Measurements from ENCODE around the gene OR5K4. TPM values are rescaled to one million over a fixed set of nuclear protein-coding genes. Genes with fewer than 3 reads are reported as not detected.

The OR5K4 gene
- total RNA-seq, 4 donors from 2014 or later = not detected

DNA sequence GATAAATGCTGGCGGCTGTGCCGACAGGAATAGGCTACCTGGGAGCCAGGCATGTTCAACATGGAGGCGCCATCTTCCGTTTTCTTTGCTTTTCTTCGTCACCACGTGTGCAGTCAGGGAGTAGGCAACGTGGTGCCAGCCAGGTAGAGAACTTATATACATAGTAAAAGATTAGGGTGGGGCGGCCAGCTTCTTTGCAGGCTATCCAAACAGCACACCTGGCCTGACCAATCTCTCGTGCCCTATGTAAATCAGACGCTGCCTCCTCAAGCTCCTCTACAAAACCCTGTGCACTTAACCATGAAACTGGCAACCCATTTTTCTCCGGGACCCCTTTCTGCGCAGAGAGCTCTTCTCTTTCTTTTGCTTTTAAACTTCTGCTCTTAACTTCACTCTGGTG is 28.6 kb upstream of the OR5K4 start:
- no peaks in the 10 kb centered on the region for H3K9me3 ChIP-seq
- H3K27me3 ChIP-seq = no peaks in the 10 kb centered on the region
- no peaks in the 10 kb centered on the region for H3K4me1 ChIP-seq
- no peaks in the 10 kb centered on the region for H3K36me3 ChIP-seq
- no peak for ATAC-seq
- in situ Hi-C loops (cut with MboI; ENCODE audit: low sequenced_read_pairs in 4 of 4) = loop anchor here (5.0 to 25.0 kb wide), 3 partner anchors 280 to 288 kb away; partner anchors contain the start of gene GABRR3 (in 2 of the 4)
- no peak for TF ChIP-seq CTCF (IDR thresholded peaks at IDR 0.05 in 4 of 5, conservative IDR thresholded peaks at IDR 0.05 in 1 of 5)
- no peak for TF ChIP-seq POLR2A (IDR thresholded peaks at IDR 0.05)
- H3K27ac ChIP-seq = no peak overlapping the region
- intact Hi-C loops (cut with DNase I; ENCODE audit: low total_unique reads) = no loop called here
- H3K4me3 ChIP-seq = no peak overlapping the region
- no peak for DNase-seq

GRCh38 chr3:98326105-98326893 is 27.4 kb upstream of the OR5K4 start:
- Histone ChIP-seq H3K4me3 (no peak overlapping the region), H3K36me3 (no peaks in the 10 kb centered on the region), H3K27ac (no peak overlapping the region), H3K4me1 (no peaks in the 10 kb centered on the region), H3K27me3 (no peaks in the 10 kb centered on the region), H3K9me3 (no peaks in the 10 kb centered on the region)
- in situ Hi-C loops (cut with MboI; ENCODE audit: low sequenced_read_pairs in 4 of 4) = loop anchor here (5.0 to 25.0 kb wide), 3 partner anchors 281 to 289 kb away; partner anchors contain the start of gene GABRR3 (in 2 of the 4)
- no peak for ATAC-seq
- no peak for DNase-seq
- intact Hi-C loops (cut with DNase I; ENCODE audit: low total_unique reads) = no loop called here
- no peak for TF ChIP-seq CTCF (IDR thresholded peaks at IDR 0.05 in 4 of 5, conservative IDR thresholded peaks at IDR 0.05 in 1 of 5)
- no peak for TF ChIP-seq POLR2A (IDR thresholded peaks at IDR 0.05)

DNA sequence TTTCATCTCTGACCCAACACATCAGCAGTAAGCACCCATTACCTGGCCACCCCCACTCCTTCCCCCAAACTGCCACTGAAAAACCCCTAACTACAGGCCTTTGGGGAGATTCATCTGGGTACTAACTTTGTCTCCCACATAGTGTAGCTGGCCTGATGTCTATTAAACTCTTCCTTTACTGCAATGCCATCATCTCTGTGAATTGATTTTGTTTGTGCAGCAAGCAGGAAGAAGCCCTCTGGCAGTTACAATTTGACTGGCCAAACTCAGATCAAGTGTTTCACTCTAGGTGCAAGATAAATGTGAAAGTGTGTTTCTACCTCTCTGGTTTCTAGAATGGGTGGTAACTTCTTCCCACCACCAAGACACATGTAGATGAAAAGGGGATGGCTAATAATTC is 26.7 kb upstream of the OR5K4 start:
- intact Hi-C loops (cut with DNase I; ENCODE audit: low total_unique reads) = no loop called here
- Histone ChIP-seq H3K27ac (no peak overlapping the region), H3K36me3 (no peaks in the 10 kb centered on the region), H3K4me3 (no peak overlapping the region), H3K27me3 (no peaks in the 10 kb centered on the region), H3K9me3 (no peaks in the 10 kb centered on the region), H3K4me1 (no peaks in the 10 kb centered on the region)
- DNase-seq (no peak), ATAC-seq (no peak)
- in situ Hi-C loops (cut with MboI; ENCODE audit: low sequenced_read_pairs in 4 of 4) = loop anchor here (5.0 to 25.0 kb wide), 3 partner anchors 282 to 290 kb away; partner anchors contain the start of gene GABRR3 (in 2 of the 4)
- TF ChIP-seq POLR2A (IDR thresholded peaks at IDR 0.05) = no peak
- TF ChIP-seq CTCF (IDR thresholded peaks at IDR 0.05 in 4 of 5, conservative IDR thresholded peaks at IDR 0.05 in 1 of 5) = no peak

DNA sequence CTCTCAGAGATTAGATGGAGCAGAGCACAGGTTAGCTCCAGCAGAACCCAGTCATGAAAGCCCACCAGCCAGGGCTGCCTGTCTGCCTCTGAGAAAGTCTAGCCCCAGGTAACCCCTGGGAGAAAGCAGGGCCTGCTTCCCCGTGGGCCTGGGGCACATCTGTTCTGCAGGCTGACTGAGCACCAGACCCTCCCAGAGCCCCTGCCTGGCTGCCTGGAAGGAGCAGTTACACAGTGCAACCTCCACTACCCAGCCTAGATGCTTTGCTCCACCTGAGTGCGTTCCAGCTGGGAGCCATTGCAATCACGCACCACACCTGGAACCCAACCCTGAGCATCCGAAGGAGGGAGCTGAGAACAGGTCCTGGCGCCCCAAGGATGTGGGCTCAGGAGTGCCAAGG is 24.7 kb upstream of the OR5K4 start:
- no peaks in the 10 kb centered on the region for H3K9me3 ChIP-seq
- no peaks in the 10 kb centered on the region for H3K36me3 ChIP-seq
- in situ Hi-C loops (cut with MboI; ENCODE audit: low sequenced_read_pairs in 4 of 4) (loop anchor here (5.0 to 25.0 kb wide), 3 partner anchors 284 to 292 kb away; partner anchors contain the start of gene GABRR3 (in 2 of the 4)), intact Hi-C loops (cut with DNase I; ENCODE audit: low total_unique reads) (loop anchor here (1.0 kb wide), 1 partner anchor 290 kb away; no protein-coding TSS in a partner anchor)
- no peak for TF ChIP-seq CTCF (IDR thresholded peaks at IDR 0.05 in 4 of 5, conservative IDR thresholded peaks at IDR 0.05 in 1 of 5)
- no peak for TF ChIP-seq POLR2A (IDR thresholded peaks at IDR 0.05)
- no peak overlapping the region for H3K4me3 ChIP-seq
- no peak overlapping the region for H3K27ac ChIP-seq
- H3K27me3 ChIP-seq = no peaks in the 10 kb centered on the region
- DNase-seq (no peak), ATAC-seq (no peak)
- no peaks in the 10 kb centered on the region for H3K4me1 ChIP-seq

Measured in gastrocnemius medialis (tissue), 4 donors.